HUES64 (cell line): ENCODE measurements around the gene DIAPH1.

ENCODE experiments used
- H3K27ac ChIP-seq: 2 replicates; pipeline ENCODE4 v1.7.0; 2013; ENCODE audit warnings: low read depth, low read length, inconsistent platforms
- H3K27me3 ChIP-seq: 2 replicates; pipeline ENCODE4 v1.6.1; 2013; ENCODE audit warnings: mild to moderate bottlenecking, low read length; ENCODE audit not compliant: insufficient read depth
- H3K36me3 ChIP-seq: 2 replicates; pipeline ENCODE4 v1.6.1; 2013; ENCODE audit warnings: mild to moderate bottlenecking, low read length; ENCODE audit not compliant: insufficient read depth
- H3K4me1 ChIP-seq: 2 replicates; pipeline ENCODE4 v1.6.1; 2013; ENCODE audit warnings: mild to moderate bottlenecking, low read length, moderate library complexity; ENCODE audit not compliant: insufficient read depth
- H3K4me3 ChIP-seq: 2 replicates; pipeline ENCODE4 v1.5.1; 2013; ENCODE audit warnings: mild to moderate bottlenecking, low read length, moderate library complexity
- H3K9ac ChIP-seq: 2 replicates; pipeline ENCODE4 v1.6.1; 2013; ENCODE audit warnings: mild to moderate bottlenecking, low read depth, low read length
- H3K9me3 ChIP-seq: 2 replicates; pipeline ENCODE4 v1.6.1; 2013; ENCODE audit warnings: low read depth, low read length; ENCODE audit not compliant: insufficient read depth
- WGBS: fragments of 150-250, 120-280 bp; methylation state at CpG from one replicate; pipeline ENCODE4 v1.1.7; 2013; ENCODE audit warnings: missing lambda C conversion rate; 5-methylcytosine and 5-hydroxymethylcytosine counted together

Gene DIAPH1

DNA sequence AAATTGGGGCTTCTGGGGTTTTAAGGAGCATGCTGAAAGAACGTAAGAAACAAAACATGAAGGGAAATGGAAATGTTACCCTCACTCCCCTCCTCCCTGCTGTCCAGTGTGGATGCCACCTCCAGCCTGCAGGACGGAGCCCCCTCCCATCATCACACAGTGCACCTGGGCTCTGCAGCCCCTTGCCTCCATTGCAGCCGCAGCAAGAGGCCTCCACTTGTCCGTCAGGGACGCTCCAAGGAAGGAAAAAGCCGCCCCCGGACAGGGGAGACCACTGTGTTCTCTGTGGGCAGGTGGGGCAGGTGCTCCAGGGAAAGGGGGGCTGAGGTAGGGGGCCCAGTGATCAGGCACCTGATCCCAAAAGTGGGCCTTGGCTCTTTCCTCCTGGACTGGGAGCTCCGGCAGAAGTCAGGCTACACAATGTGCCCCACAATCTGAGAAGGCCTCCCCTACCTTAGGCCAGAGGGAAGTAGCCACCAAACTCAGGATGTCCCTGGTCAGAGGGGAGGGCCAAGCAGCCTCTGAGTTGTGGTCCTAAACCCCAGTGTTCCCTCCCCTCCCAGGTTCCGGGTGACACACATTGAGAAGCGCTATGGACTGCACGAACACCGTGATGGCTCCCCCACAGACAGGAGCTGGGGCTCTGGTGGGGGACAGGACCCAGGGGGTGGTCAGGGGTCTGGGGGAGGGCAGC, 20.7 kb upstream of the DIAPH1 start:
- H3K9me3 ChIP-seq, result no peaks in the 10 kb centered on the region
- no peak overlapping the region for H3K4me3 ChIP-seq
- peaks cover 35% of the 10 kb centered on the region for H3K36me3 ChIP-seq
- H3K9ac ChIP-seq, result no peak overlapping the region
- H3K27me3 ChIP-seq, result peaks cover 7% of the 10 kb centered on the region; the same call in 1 of the 2 replicates
- no peak overlapping the region for H3K27ac ChIP-seq
- WGBS, result 89% methylated on average over 12 of the region's 12 CpGs
- peaks cover 3% of the 10 kb centered on the region for H3K4me1 ChIP-seq

DNA sequence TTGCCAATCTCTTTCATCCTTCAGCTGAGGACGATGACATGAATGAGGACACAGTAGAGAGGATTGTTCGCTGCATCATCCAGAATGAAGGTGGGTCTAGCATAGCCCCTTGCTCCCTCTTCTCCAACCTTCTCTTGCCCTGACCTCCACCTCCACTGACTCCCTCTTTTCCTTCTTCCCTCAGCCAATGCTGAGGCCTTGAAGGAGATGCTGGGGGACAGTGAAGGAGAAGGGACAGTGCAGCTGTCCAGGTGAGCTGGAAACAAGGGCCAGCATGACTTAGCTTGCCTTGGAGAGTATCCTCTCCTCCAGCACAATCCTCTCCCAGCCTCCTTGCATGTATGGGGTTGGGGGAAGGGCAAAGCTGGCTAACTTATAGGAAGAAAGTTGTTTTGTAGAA, 20.0 kb upstream of the DIAPH1 start:
- H3K4me3 ChIP-seq, result no peak overlapping the region
- no peak overlapping the region for H3K27ac ChIP-seq
- H3K4me1 ChIP-seq, result peaks cover 3% of the 10 kb centered on the region
- H3K36me3 ChIP-seq, result peaks cover 29% of the 10 kb centered on the region
- no peaks in the 10 kb centered on the region for H3K9me3 ChIP-seq
- H3K27me3 ChIP-seq, result peaks cover 7% of the 10 kb centered on the region; the same call in 1 of the 2 replicates
- 100% methylated on average over 2 of the region's 2 CpGs for WGBS
- H3K9ac ChIP-seq, result no peak overlapping the region

DNA sequence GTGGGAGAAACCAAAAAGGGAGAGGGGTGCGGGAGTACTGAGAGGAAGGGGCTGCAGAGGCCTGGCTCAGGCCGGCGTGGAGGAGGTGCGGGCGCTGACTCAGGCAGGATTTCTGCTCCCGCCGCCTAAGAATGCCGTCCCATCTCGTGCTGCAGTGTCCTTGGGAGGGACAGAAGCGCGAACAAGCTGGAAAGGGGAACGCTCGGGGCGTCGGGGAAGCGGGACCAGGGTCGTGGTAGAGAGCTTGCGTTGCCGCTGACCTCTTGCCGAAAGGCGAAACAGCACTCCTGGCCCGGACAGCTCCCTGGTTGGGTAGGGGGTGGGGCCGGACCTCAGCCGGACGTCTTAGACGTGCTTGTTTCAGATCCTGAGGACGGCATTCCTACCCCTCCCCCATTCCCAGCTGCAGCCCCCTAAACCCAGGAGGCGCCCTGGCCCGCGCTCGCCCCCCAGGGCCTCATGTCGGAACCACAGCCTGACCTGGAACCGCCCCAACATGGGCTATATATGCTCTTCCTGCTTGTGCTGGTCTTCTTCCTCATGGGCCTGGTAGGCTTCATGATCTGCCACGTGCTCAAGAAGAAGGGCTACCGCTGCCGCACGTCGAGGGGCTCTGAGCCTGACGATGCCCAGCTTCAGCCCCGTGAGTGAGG, 19.1 kb upstream of the DIAPH1 start:
- WGBS, result 8% methylated on average over 39 of the region's 40 CpGs
- Histone ChIP-seq H3K9ac (peak overlapping the region; percentile 91), H3K9me3 (no peaks in the 10 kb centered on the region), H3K36me3 (peaks cover 29% of the 10 kb centered on the region), H3K27me3 (peaks cover 7% of the 10 kb centered on the region; the same call in 1 of the 2 replicates), H3K4me1 (peaks cover 3% of the 10 kb centered on the region), H3K27ac (no peak overlapping the region; the same call in 1 of the 2 replicates), H3K4me3 (peak overlapping the region; percentile 99)

DNA sequence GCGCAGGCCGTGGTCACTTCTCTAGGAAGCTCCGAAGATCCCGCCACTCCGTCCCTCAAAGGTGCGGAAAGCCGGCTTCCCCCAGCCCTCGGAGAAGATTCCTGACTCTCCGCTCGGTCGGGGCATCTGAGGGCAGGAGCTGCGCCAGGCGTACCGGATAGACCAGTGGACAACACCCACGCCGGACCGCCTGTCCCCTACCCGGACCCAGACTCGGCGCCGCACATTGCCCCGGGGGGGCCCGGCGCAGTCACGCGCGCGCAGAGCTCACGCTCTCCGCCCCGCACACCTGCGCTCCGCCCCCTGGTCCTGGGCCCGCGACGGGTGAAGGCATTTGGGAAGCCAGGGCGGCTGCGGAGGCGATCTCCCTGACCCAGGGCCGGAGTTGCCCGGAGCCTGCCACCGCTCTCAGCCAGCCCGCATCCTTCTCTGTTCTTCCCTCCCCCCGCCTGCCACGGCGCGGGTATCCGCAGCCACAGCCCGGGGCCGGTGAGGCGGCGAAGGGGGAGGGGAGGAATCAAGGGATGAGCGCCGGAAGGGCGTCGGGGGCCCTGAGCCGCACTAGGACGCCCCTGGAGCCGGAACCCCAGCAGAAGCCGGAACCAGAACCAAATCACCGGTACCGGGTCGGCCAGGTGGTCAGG, 18.4 kb upstream of the DIAPH1 start:
- H3K27ac ChIP-seq, result peak overlapping the region; percentile 58; the same call in 1 of the 2 replicates
- peaks cover 3% of the 10 kb centered on the region for H3K4me1 ChIP-seq
- H3K9me3 ChIP-seq, result no peaks in the 10 kb centered on the region
- peak overlapping the region; percentile 91 for H3K9ac ChIP-seq
- WGBS, result under 1% methylated on average over 63 of the region's 63 CpGs
- H3K4me3 ChIP-seq, result peak overlapping the region; percentile 99
- H3K36me3 ChIP-seq, result peaks cover 30% of the 10 kb centered on the region
- peaks cover 7% of the 10 kb centered on the region; the same call in 1 of the 2 replicates for H3K27me3 ChIP-seq

DNA sequence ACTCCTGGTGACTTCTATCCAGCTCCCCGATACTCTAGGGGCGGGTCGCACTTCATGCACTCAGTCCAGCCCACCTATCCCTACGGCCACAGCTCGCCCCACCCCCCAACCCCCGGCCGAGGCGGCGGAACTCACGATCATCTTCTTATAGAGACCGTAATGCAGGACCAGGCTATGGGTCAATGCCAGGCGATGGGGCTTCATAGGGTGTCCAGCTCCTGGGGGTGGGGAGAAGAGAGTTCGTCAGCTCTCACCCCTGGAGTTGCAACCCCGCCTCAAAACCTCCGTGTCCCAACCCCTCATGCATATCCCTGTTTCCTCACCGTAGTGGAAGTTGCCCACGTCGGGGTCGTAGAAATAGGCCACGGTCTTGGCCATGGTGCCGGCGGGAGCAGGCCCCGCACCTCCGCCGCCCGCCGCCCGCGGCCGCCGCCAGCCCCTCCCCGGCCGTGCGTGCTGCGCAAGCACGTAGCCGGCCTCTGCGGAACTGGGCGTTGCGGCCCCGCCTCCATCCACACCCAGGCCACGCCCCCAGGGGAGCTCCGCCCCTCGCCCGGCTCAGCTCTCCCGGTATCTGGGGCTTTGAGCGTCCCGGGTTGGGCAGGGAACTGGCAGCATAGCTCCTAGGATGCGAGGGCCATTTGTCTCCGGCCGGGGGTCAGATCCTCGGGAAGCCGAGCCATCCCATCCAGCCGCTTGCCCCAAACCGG, 17.8 kb upstream of the DIAPH1 start, which contains the start of the genes HDAC3 and RELL2:
TSS of gene HDAC3 (minus strand) at position 437 of the 710 bp plus-strand sequence. CDS start at position 378, 59 bp downstream.
TSS of gene RELL2 (plus strand) at position 585 of the 710 bp plus-strand sequence. CDS start 1,229 bp downstream, outside the sequence.
- Histone ChIP-seq H3K4me3 (peak within 1 kb of the TSS; percentile 99), H3K36me3 (peaks cover 31% of the 10 kb centered on the region), H3K4me1 (peaks cover 3% of the 10 kb centered on the region), H3K27ac (peak within 1 kb of the TSS; percentile 85), H3K27me3 (peaks cover 7% of the 10 kb centered on the region; the same call in 1 of the 2 replicates), H3K9me3 (no peaks in the 10 kb centered on the region), H3K9ac (peak within 1 kb of the TSS; percentile 91)
- WGBS, result under 1% methylated on average over 55 of the region's 55 CpGs

DNA sequence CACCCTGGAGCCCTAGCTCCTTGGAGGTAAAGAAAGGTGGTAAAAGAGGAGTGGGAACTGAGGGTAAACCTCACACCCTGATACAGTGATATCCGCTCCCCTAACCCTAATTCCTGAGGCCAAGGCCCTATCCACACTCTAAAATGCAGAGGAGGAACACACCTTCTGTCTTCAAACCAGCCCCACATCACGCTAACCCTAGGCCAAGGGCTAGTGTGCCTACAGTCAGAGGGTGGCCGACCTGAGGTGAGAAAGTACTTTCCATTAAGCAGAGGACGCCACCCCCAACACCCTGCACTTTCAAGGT, 17.3 kb upstream of the DIAPH1 start:
- Histone ChIP-seq H3K36me3 (peaks cover 29% of the 10 kb centered on the region), H3K9me3 (no peaks in the 10 kb centered on the region), H3K9ac (peak overlapping the region; percentile 91), H3K4me3 (peak overlapping the region; percentile 99), H3K27ac (peak overlapping the region; percentile 85; the same call in 1 of the 2 replicates), H3K4me1 (peaks cover 3% of the 10 kb centered on the region), H3K27me3 (peaks cover 7% of the 10 kb centered on the region; the same call in 1 of the 2 replicates)
- 9% methylated on average over 4 of the region's 4 CpGs for WGBS

DNA sequence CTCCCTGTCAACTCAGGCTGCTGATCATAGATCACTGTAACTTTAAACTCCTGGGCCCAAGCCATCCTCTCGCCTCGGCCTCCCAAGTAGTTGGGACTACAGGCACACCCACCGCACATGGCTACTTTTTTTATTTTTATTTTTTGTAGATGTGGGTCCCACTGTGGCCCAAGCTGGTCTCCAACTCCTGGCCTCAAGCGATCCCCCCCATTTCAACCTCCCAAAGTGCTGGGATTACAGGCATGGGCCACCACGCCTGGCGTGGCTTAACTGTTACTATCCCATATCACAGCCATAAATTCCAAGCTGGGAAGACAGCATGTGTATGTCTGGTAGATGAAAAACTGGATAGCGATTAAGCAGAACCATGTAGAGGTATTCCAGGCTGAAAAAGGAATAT, 16.8 kb upstream of the DIAPH1 start:
- Histone ChIP-seq H3K27me3 (peaks cover 7% of the 10 kb centered on the region; the same call in 1 of the 2 replicates), H3K27ac (no peak overlapping the region), H3K9ac (no peak overlapping the region), H3K4me3 (peak overlapping the region; percentile 99), H3K36me3 (peaks cover 30% of the 10 kb centered on the region), H3K9me3 (no peaks in the 10 kb centered on the region), H3K4me1 (peaks cover 3% of the 10 kb centered on the region)
- 89% methylated on average over 4 of the region's 7 CpGs for WGBS

DNA sequence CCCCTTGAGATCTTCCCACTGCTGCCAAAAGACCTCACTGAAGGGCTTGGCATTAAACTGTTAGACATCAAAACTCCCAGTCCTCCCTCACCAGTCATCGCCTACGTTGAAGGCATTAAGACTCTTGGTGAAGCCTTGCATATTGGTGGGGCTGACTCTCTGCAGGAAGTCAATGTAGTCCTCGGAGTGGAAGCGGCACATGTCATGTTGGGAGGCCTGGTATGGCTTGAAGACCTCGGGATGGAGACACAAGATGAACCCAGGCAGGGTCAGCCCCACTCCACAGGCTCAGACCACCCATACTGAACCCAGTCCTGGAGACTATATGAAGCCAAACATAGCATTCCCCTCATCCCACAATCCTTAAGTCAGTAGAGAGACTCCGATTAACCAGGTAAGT, 15.9 kb upstream of the DIAPH1 start:
- WGBS, result 89% methylated on average over 6 of the region's 6 CpGs
- Histone ChIP-seq H3K4me1 (peaks cover 3% of the 10 kb centered on the region), H3K9me3 (no peaks in the 10 kb centered on the region), H3K27ac (no peak overlapping the region), H3K27me3 (peaks cover 7% of the 10 kb centered on the region; the same call in 1 of the 2 replicates), H3K9ac (no peak overlapping the region), H3K36me3 (peaks cover 35% of the 10 kb centered on the region), H3K4me3 (no peak overlapping the region)

DNA sequence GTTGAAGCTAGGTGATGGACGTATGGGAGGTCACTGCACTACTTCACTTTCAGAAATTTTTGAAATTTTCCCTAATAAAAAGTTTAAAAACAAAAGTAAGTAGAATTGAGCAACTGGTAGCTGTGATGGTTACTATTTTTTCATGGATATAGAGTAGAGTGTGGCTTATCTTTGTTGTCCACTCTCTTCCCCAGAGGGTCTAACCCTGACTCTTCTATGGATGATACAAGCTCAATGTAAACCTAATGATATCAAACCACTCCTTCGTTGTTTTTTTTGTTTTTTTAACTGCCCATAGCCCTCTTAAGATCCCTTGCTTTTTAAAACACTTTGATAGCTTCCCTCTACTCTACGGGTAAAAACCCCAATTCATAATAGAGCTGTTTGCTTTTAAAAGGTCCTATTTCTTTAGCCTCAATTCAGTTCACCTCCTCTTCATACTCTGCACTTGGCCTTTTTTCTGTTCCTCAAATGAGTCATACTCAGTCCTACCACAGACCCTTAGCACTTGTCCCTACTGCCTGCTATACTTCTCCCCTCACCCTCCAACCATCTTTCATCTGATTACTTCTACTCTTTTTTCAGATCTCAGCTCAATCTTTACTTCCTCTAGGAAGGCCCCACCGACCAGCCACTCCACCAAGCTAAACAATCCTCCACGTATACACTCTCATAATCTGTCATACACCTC, 15.2 kb upstream of the DIAPH1 start:
- no peak overlapping the region for H3K4me3 ChIP-seq
- peaks cover 3% of the 10 kb centered on the region for H3K4me1 ChIP-seq
- peaks cover 42% of the 10 kb centered on the region for H3K36me3 ChIP-seq
- H3K27ac ChIP-seq, result no peak overlapping the region
- peaks cover 7% of the 10 kb centered on the region; the same call in 1 of the 2 replicates for H3K27me3 ChIP-seq
- no peak overlapping the region for H3K9ac ChIP-seq
- no peaks in the 10 kb centered on the region for H3K9me3 ChIP-seq
- WGBS, result 95% methylated on average over 4 of the region's 5 CpGs

DNA sequence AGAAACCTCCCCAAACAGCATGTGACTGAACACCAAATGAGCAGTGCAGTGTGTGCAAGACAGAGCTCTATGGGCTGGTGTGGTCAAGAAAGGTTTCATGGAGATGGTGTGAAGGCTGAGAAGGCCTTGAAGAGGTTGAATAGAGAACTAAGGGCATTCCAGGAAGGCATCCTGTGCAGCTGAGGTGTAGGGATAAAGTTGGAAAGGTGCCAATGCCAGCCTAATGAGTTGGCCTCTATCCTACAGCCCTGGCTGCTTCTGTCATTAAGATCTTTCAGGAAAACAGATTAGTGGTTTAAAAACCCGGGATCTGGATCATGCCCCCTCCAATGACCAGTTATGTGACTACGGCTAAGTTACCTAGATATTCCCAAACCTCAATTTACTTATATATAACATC, 13.8 kb upstream of the DIAPH1 start:
- Histone ChIP-seq H3K9me3 (no peaks in the 10 kb centered on the region), H3K9ac (no peak overlapping the region), H3K4me1 (no peaks in the 10 kb centered on the region; the same call in 1 of the 2 replicates), H3K27ac (no peak overlapping the region), H3K36me3 (peaks cover 56% of the 10 kb centered on the region), H3K4me3 (no peak overlapping the region), H3K27me3 (peaks cover 6% of the 10 kb centered on the region; the same call in 1 of the 2 replicates)
- WGBS, result 91% methylated on average over 2 of the region's 2 CpGs
